Measurements from ENCODE around the gene SEC22A.
A peak's percentile ranks its signal among the peaks of the same experiment; 100 is the strongest.

Gene SEC22A

GRCh38 chr3:123201557-123202427 is at the start of gene SEC22A:
Gene SEC22A, plus strand, starts transcription at chr3:123201943. Its CDS starts 7,275 bp downstream, at chr3:123209218.
- DNase-seq, result peak; percentile 82

GRCh38 chr3:123152687-123153086 is 49.1 kb upstream of the SEC22A start:
- no peak for DNase-seq

- DNase-seq, result no peak
Observed at GRCh38 chr3:123153125-123154019, 48.4 kb upstream of the SEC22A start.

GRCh38 chr3:123154020-123154985 is 47.4 kb upstream of the SEC22A start:
- DNase-seq, result no peak

- DNase-seq, result no peak
Observed at GRCh38 chr3:123155471-123156011, 46.2 kb upstream of the SEC22A start.

- no peak for DNase-seq
Observed at GRCh38 chr3:123156276-123156995, 45.3 kb upstream of the SEC22A start.

- no peak for DNase-seq
Observed at GRCh38 chr3:123157209-123157597, 44.5 kb upstream of the SEC22A start.

GRCh38 chr3:123157598-123158287 is 44.0 kb upstream of the SEC22A start:
- DNase-seq, result no peak

GRCh38 chr3:123158330-123158729 is 43.4 kb upstream of the SEC22A start:
- DNase-seq, result no peak

- no peak for DNase-seq
Observed at GRCh38 chr3:123158899-123159390, 42.8 kb upstream of the SEC22A start.

- no peak for DNase-seq
Observed at GRCh38 chr3:123159926-123160635, 41.7 kb upstream of the SEC22A start.

- DNase-seq, result no peak
Observed at GRCh38 chr3:123161167-123161566, 40.6 kb upstream of the SEC22A start.

GRCh38 chr3:123163141-123163540 is 38.6 kb upstream of the SEC22A start:
- no peak for DNase-seq

GRCh38 chr3:123165163-123165562 is 36.6 kb upstream of the SEC22A start:
- no peak for DNase-seq

- DNase-seq, result no peak
Observed at GRCh38 chr3:123167686-123168085, 34.1 kb upstream of the SEC22A start.

GRCh38 chr3:123168122-123168521 is 33.6 kb upstream of the SEC22A start:
- DNase-seq, result no peak

- no peak for DNase-seq
Observed at GRCh38 chr3:123168605-123169004, 33.1 kb upstream of the SEC22A start.

GRCh38 chr3:123169492-123169929 is 32.2 kb upstream of the SEC22A start:
- no peak for DNase-seq

- no peak for DNase-seq
Observed at GRCh38 chr3:123169930-123170329, 31.8 kb upstream of the SEC22A start.

- DNase-seq, result no peak
Observed at GRCh38 chr3:123180791-123181190, 21.0 kb upstream of the SEC22A start.

All from SIG-M5 (cell line).